ENCODE measurements around the gene APAF1.

The APAF1 gene

DNA sequence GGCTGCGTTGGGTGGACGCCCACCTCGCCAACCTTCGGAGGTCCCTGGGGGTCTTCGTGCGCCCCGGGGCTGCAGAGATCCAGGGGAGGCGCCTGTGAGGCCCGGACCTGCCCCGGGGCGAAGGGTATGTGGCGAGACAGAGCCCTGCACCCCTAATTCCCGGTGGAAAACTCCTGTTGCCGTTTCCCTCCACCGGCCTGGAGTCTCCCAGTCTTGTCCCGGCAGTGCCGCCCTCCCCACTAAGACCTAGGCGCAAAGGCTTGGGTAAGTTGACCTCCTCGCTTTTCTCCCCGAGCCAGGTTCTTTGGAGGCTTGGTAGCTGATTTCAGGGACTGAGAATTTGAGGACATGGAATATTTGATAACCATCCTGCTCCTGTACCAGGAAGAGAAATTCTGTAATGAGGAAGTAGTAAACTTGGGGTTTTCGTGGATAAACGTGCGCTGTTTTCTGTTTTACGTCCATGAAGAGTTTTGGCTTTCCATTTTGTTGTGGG is 530 bp downstream of the APAF1 start (continued):
- TF ChIP-seq, protein P1, sequence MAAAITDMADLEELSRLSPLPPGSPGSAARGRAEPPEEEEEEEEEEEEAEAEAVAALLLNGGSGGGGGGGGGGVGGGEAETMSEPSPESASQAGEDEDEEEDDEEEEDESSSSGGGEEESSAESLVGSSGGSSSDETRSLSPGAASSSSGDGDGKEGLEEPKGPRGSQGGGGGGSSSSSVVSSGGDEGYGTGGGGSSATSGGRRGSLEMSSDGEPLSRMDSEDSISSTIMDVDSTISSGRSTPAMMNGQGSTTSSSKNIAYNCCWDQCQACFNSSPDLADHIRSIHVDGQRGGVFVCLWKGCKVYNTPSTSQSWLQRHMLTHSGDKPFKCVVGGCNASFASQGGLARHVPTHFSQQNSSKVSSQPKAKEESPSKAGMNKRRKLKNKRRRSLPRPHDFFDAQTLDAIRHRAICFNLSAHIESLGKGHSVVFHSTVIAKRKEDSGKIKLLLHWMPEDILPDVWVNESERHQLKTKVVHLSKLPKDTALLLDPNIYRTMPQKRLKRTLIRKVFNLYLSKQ (tag by site-specific recombination; IDR thresholded peaks at IDR 0.05; ENCODE audit: borderline replicate concordance) = no peak
- TF ChIP-seq IKZF3 (tag by site-specific recombination; IDR thresholded peaks at IDR 0.05) (peak; percentile 83; the same call in 1 of the 2 replicates), ZNF121 (tag by site-specific recombination; IDR thresholded peaks at IDR 0.05) (peak; percentile 97), ZNF501 (tag by site-specific recombination; IDR thresholded peaks at IDR 0.05) (0 out of 2 replicates have a peak, but pooled peaks have one; percentile 1), ZNF24 (tag by site-specific recombination; IDR thresholded peaks at IDR 0.05) (0 out of 2 replicates have a peak, but pooled peaks have one; percentile 6)
- TF ChIP-seq, protein P2, sequence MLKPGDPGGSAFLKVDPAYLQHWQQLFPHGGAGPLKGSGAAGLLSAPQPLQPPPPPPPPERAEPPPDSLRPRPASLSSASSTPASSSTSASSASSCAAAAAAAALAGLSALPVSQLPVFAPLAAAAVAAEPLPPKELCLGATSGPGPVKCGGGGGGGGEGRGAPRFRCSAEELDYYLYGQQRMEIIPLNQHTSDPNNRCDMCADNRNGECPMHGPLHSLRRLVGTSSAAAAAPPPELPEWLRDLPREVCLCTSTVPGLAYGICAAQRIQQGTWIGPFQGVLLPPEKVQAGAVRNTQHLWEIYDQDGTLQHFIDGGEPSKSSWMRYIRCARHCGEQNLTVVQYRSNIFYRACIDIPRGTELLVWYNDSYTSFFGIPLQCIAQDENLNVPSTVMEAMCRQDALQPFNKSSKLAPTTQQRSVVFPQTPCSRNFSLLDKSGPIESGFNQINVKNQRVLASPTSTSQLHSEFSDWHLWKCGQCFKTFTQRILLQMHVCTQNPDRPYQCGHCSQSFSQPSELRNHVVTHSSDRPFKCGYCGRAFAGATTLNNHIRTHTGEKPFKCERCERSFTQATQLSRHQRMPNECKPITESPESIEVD (tag by site-specific recombination; IDR thresholded peaks at IDR 0.05) = peak; percentile 85

DNA sequence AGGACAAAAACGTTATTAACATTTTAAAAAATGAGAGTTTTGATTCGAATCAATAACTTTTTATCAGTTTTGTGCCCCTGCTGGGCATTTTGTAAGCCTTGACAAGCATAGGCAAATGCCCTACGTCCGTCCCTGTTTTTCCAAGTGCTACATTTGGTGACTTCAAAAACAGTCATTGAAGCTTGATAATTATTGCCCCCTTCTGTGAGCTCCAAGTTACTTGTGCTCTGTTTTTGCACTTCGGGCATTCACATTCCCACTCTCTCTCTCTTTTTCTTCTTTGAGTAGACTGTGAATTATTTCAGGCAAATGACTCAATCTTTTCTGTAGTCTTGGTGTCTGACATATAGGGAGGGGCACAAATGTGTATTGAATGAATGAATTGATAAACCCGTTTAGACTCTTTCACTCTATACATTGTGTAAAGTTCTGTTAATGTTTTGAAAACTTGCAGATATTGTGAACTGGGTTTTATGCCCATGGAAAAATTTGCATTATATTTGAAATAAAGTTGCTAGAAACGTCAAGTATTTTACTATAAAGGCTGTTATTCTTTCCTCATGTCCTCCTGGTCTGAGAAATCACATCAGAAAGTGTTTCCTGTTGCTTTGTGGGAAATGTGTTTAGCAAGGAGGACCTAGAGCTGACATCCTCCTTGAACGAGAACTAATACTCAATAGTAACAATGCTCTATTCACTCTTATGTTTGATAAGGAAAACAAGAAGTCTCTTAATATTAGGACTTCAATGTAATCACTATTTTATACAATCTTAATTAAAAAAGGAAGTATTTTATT is 1.4 kb downstream of the APAF1 start:
- no peak overlapping the region for H3K27ac ChIP-seq (ENCODE audit: extremely low read depth, low read depth, low read length)
- no peaks in the 10 kb centered on the region for H3K4me1 ChIP-seq (ENCODE audit: control insufficient read depth, insufficient read depth, low read length)
- H3K4me3 ChIP-seq (ENCODE audit: low read depth, low read length) = peak overlapping the region; percentile 96
- POLR2A ChIA-PET = interaction anchor here (2.0 kb wide), 1 partner anchor 52 kb away, joined by 16 read pairs; the partner anchor contains the start of gene SLC25A3
- H3K36me3 ChIP-seq (ENCODE audit: control insufficient read depth in 2 of 2, insufficient read depth in 1 of 2, low read length in 2 of 2) = peaks cover 27 to 34% of the 10 kb centered on the region in 2 experiments
- no peaks in the 10 kb centered on the region for H3K9me3 ChIP-seq (ENCODE audit: control insufficient read depth, insufficient read depth, low read depth, low read length)
- CTCF ChIA-PET = interaction anchor here (0.6 to 1.1 kb wide), 5 partner anchors 8 to 397 kb away, joined by 3 to 5 read pairs (median 3); no protein-coding TSS in a partner anchor
- peak; percentile 58; the same call in 1 of the 2 replicates for TF ChIP-seq IKZF3 (tag by site-specific recombination; IDR thresholded peaks at IDR 0.05)
- TF ChIP-seq, protein P3, sequence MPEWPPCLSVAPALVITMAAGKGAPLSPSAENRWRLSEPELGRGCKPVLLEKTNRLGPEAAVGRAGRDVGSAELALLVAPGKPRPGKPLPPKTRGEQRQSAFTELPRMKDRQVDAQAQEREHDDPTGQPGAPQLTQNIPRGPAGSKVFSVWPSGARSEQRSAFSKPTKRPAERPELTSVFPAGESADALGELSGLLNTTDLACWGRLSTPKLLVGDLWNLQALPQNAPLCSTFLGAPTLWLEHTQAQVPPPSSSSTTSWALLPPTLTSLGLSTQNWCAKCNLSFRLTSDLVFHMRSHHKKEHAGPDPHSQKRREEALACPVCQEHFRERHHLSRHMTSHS (tag by site-specific recombination; IDR thresholded peaks at IDR 0.05) = no peak
- 0 out of 2 replicates have a peak, but pooled peaks have one; percentile 70 for TF ChIP-seq ZNF24 (tag by site-specific recombination; IDR thresholded peaks at IDR 0.05)
- no peak for TF ChIP-seq GLIS1 (tag by site-specific recombination; IDR thresholded peaks at IDR 0.05)
- TF ChIP-seq ZNF596 (tag by site-specific recombination; IDR thresholded peaks at IDR 0.05) = 0 out of 2 replicates have a peak, but pooled peaks have one; percentile 14
- TF ChIP-seq, protein P4, sequence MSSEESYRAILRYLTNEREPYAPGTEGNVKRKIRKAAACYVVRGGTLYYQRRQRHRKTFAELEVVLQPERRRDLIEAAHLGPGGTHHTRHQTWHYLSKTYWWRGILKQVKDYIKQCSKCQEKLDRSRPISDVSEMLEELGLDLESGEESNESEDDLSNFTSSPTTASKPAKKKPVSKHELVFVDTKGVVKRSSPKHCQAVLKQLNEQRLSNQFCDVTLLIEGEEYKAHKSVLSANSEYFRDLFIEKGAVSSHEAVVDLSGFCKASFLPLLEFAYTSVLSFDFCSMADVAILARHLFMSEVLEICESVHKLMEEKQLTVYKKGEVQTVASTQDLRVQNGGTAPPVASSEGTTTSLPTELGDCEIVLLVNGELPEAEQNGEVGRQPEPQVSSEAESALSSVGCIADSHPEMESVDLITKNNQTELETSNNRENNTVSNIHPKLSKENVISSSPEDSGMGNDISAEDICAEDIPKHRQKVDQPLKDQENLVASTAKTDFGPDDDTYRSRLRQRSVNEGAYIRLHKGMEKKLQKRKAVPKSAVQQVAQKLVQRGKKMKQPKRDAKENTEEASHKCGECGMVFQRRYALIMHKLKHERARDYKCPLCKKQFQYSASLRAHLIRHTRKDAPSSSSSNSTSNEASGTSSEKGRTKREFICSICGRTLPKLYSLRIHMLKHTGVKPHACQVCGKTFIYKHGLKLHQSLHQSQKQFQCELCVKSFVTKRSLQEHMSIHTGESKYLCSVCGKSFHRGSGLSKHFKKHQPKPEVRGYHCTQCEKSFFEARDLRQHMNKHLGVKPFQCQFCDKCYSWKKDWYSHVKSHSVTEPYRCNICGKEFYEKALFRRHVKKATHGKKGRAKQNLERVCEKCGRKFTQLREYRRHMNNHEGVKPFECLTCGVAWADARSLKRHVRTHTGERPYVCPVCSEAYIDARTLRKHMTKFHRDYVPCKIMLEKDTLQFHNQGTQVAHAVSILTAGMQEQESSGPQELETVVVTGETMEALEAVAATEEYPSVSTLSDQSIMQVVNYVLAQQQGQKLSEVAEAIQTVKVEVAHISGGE (tag by site-specific recombination; conservative IDR thresholded peaks at IDR 0.05; ENCODE audit: low read depth) = no peak
- TF ChIP-seq ZXDB (tag by site-specific recombination; IDR thresholded peaks at IDR 0.05) = peak; percentile 39; the same call in 1 of the 2 replicates
- 0 out of 2 replicates have a peak, but pooled peaks have one; percentile 11 for TF ChIP-seq ZBTB8A (tag by site-specific recombination; IDR thresholded peaks at IDR 0.05)
- TF ChIP-seq, protein P5, sequence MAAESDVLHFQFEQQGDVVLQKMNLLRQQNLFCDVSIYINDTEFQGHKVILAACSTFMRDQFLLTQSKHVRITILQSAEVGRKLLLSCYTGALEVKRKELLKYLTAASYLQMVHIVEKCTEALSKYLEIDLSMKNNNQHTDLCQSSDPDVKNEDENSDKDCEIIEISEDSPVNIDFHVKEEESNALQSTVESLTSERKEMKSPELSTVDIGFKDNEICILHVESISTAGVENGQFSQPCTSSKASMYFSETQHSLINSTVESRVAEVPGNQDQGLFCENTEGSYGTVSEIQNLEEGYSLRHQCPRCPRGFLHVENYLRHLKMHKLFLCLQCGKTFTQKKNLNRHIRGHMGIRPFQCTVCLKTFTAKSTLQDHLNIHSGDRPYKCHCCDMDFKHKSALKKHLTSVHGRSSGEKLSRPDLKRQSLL (tag by site-specific recombination; IDR thresholded peaks at IDR 0.05) = no peak
- peak; percentile 34; the same call in 1 of the 2 replicates for TF ChIP-seq SP7 (tag by site-specific recombination; IDR thresholded peaks at IDR 0.05)
- TF ChIP-seq ZNF366 (tag by site-specific recombination; conservative IDR thresholded peaks at IDR 0.05) = 0 out of 2 replicates have a peak, but pooled peaks have one; percentile 35
- TF ChIP-seq ZNF114 (tag by site-specific recombination; IDR thresholded peaks at IDR 0.05) = no peak
- TF ChIP-seq, protein P6, sequence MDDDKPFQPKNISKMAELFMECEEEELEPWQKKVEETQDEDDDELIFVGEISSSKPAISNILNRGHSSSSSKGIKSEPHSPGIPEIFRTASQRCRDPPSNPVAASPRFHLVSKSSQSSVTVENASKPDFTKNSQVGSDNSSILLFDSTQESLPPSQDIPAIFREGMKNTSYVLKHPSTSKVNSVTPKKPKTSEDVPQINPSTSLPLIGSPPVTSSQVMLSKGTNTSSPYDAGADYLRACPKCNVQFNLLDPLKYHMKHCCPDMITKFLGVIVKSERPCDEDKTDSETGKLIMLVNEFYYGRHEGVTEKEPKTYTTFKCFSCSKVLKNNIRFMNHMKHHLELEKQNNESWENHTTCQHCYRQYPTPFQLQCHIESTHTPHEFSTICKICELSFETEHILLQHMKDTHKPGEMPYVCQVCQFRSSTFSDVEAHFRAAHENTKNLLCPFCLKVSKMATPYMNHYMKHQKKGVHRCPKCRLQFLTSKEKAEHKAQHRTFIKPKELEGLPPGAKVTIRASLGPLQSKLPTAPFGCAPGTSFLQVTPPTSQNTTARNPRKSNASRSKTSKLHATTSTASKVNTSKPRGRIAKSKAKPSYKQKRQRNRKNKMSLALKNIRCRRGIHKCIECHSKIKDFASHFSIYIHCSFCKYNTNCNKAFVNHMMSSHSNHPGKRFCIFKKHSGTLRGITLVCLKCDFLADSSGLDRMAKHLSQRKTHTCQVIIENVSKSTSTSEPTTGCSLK (tag by site-specific recombination; IDR thresholded peaks at IDR 0.05) = no peak
- peak; percentile 17; the same call in 1 of the 2 replicates for TF ChIP-seq ZNF660 (tag by site-specific recombination; IDR thresholded peaks at IDR 0.05)
- TF ChIP-seq, protein P7, sequence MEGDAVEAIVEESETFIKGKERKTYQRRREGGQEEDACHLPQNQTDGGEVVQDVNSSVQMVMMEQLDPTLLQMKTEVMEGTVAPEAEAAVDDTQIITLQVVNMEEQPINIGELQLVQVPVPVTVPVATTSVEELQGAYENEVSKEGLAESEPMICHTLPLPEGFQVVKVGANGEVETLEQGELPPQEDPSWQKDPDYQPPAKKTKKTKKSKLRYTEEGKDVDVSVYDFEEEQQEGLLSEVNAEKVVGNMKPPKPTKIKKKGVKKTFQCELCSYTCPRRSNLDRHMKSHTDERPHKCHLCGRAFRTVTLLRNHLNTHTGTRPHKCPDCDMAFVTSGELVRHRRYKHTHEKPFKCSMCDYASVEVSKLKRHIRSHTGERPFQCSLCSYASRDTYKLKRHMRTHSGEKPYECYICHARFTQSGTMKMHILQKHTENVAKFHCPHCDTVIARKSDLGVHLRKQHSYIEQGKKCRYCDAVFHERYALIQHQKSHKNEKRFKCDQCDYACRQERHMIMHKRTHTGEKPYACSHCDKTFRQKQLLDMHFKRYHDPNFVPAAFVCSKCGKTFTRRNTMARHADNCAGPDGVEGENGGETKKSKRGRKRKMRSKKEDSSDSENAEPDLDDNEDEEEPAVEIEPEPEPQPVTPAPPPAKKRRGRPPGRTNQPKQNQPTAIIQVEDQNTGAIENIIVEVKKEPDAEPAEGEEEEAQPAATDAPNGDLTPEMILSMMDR (tag by site-specific recombination; IDR thresholded peaks at IDR 0.05) = 0 out of 2 replicates have a peak, but pooled peaks have one; percentile 40
